Endometrium (tissue), 2 donors: ENCODE measurements around the gene ZNF330.
"Not testable (repeated sequence)": the region's sequence is repeated elsewhere in the genome, so short reads cannot be mapped to it uniquely, and the experiment has no call there.

Source experiments
- FAIRE-seq: peaks from 2 replicates; lab custom pipeline; 2012; peaks lifted over from hg19 to GRCh38; lab: Jason Lieb, UNC
- donor health status: control.
- donor health status: control.

Gene ZNF330

GRCh38 chr4:141220691-141221659, at the start of gene ZNF330:
TSS of gene ZNF330 (plus strand) at chr4:141220895. CDS start at chr4:141222372, 1,477 bp downstream.
- peak; percentile 91 for FAIRE-seq

- no peak for FAIRE-seq
Measured at GRCh38 chr4:141174457-141174856, 46.2 kb upstream of the ZNF330 start.

- FAIRE-seq = no peak
Measured at GRCh38 chr4:141177171-141177570, 43.5 kb upstream of the ZNF330 start.

- no peak for FAIRE-seq
Measured at GRCh38 chr4:141179474-141180373, 41.0 kb upstream of the ZNF330 start.

GRCh38 chr4:141180991-141181761, 39.5 kb upstream of the ZNF330 start:
- FAIRE-seq = no peak

- FAIRE-seq = not testable (repeated sequence)
Measured at GRCh38 chr4:141183491-141183890, 37.2 kb upstream of the ZNF330 start.

GRCh38 chr4:141192564-141192963, 28.1 kb upstream of the ZNF330 start:
- FAIRE-seq = no peak

GRCh38 chr4:141193516-141194034, 27.1 kb upstream of the ZNF330 start:
- FAIRE-seq = no peak

GRCh38 chr4:141195095-141195707, 25.5 kb upstream of the ZNF330 start:
- FAIRE-seq = no peak

- FAIRE-seq = no peak
Measured at GRCh38 chr4:141196227-141196933, 24.3 kb upstream of the ZNF330 start.

GRCh38 chr4:141207961-141208360, 12.7 kb upstream of the ZNF330 start:
- FAIRE-seq = no peak

- no peak for FAIRE-seq
Measured at GRCh38 chr4:141210168-141210567, 10.5 kb upstream of the ZNF330 start.

- FAIRE-seq = no peak
Measured at GRCh38 chr4:141213550-141213991, 7.1 kb upstream of the ZNF330 start.

- no peak for FAIRE-seq
Measured at GRCh38 chr4:141215030-141215429, 5.7 kb upstream of the ZNF330 start.

GRCh38 chr4:141216002-141216761, 4.5 kb upstream of the ZNF330 start:
- no peak for FAIRE-seq

GRCh38 chr4:141220271-141220670, 424 bp upstream of the ZNF330 start:
- no peak for FAIRE-seq

GRCh38 chr4:141223418-141223817, 2.7 kb downstream of the ZNF330 start:
- no peak for FAIRE-seq

- not testable (repeated sequence) for FAIRE-seq
Measured at GRCh38 chr4:141227280-141227679, 6.6 kb downstream of the ZNF330 start.

GRCh38 chr4:141229408-141230101, 8.9 kb downstream of the ZNF330 start:
- FAIRE-seq = no peak
